Measurements from ENCODE around the gene MOCS1. TPM values are rescaled to one million over a fixed set of nuclear protein-coding genes. Genes with fewer than 3 reads are reported as not detected.
A peak's percentile ranks its signal among the peaks of the same experiment; 100 is the strongest.

Gene MOCS1
- total and polyA plus RNA-seq, 2 experiments from 2014 or later: 12.4 to 18.9 TPM

DNA sequence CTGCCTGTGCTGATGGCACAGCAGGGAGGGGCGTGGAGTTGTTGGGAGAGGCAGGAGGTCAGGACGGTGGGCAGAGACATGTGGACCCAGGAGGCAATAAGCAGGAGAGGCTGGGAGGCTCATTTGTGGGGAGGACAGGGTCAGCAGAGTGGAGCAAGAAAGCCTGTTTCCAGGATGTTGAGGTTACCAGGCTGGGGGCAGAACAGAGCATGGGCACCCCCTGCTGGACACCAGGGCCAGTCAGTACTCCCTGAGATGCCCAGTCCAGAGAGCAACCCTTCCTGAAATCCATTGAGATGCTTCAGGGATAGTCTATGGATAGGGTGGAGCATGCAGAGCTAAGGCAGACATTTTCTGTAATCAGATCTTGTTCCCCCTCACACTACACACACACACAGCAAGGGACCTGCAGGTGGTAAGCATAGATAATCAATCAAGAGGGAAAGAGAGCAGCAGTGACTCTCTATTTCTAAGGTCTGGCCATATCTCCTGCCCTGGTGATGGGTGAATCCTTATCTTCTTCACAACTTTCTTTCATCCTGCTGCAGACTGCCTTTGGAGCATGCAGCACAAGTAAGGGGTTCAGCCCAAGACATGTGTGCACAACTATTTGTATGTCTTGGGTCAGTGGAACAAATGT is 41.7 kb downstream of the MOCS1 start:
- DNase-seq (ENCODE audit: low read depth in 1 of 2, low spot score in 1 of 2): peak; percentile 76 to 87
- Histone ChIP-seq H3K27ac (no peak overlapping the region), H3K9me3 (ENCODE audit: low read depth) (no peaks in the 10 kb centered on the region), H3K27me3 (no peaks in the 10 kb centered on the region), H3K36me3 (no peaks in the 10 kb centered on the region), H3K4me3 (no peak overlapping the region), H3K4me1 (ENCODE audit: low read depth) (peaks cover 7% of the 10 kb centered on the region)
- TF ChIP-seq, protein P1, sequence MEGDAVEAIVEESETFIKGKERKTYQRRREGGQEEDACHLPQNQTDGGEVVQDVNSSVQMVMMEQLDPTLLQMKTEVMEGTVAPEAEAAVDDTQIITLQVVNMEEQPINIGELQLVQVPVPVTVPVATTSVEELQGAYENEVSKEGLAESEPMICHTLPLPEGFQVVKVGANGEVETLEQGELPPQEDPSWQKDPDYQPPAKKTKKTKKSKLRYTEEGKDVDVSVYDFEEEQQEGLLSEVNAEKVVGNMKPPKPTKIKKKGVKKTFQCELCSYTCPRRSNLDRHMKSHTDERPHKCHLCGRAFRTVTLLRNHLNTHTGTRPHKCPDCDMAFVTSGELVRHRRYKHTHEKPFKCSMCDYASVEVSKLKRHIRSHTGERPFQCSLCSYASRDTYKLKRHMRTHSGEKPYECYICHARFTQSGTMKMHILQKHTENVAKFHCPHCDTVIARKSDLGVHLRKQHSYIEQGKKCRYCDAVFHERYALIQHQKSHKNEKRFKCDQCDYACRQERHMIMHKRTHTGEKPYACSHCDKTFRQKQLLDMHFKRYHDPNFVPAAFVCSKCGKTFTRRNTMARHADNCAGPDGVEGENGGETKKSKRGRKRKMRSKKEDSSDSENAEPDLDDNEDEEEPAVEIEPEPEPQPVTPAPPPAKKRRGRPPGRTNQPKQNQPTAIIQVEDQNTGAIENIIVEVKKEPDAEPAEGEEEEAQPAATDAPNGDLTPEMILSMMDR (IDR thresholded peaks at IDR 0.05; ENCODE audit: low read depth, low read length): peak; percentile 88

DNA sequence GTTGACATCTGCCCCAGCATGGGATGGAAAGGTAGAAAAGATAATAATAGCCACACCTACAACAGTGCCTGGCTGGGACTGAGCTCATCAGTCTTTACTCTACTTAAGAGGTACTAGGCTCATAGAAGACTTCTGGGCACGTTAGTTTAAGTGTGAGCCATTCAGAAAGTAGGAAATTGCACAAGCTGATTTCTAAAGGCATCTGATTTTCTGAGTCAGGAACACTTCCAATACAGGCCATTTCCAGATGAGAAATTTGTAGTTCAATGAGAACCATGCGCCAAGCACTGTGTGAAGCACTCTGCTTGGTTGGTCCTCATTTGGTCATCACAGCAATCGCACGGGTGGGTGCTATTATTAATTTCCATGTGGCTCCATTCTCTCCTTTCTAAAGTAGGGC is 42.3 kb downstream of the MOCS1 start:
- Histone ChIP-seq H3K9me3 (ENCODE audit: low read depth) (no peaks in the 10 kb centered on the region), H3K27ac (no peak overlapping the region), H3K4me3 (no peak overlapping the region), H3K36me3 (no peaks in the 10 kb centered on the region), H3K4me1 (ENCODE audit: low read depth) (peaks cover 7% of the 10 kb centered on the region), H3K27me3 (no peaks in the 10 kb centered on the region)
- TF ChIP-seq, protein P1 (IDR thresholded peaks at IDR 0.05; ENCODE audit: low read depth, low read length): no peak
- DNase-seq (ENCODE audit: low read depth in 1 of 2, low spot score in 1 of 2): peak in 1 of 2 donors; percentile 48

- DNase-seq (ENCODE audit: low read depth in 1 of 2, low spot score in 1 of 2): no peak
- Histone ChIP-seq H3K27me3 (no peaks in the 10 kb centered on the region), H3K27ac (no peak overlapping the region), H3K9me3 (ENCODE audit: low read depth) (no peaks in the 10 kb centered on the region), H3K36me3 (no peaks in the 10 kb centered on the region), H3K4me1 (ENCODE audit: low read depth) (peaks cover 7% of the 10 kb centered on the region), H3K4me3 (no peak overlapping the region)
- TF ChIP-seq, protein P1 (IDR thresholded peaks at IDR 0.05; ENCODE audit: low read depth, low read length): no peak
These were observed 42.9 kb downstream of the MOCS1 start for GRCh38 chr6:39891353-39891752.

- Histone ChIP-seq H3K4me3 (no peak overlapping the region), H3K27ac (no peak overlapping the region), H3K36me3 (no peaks in the 10 kb centered on the region), H3K27me3 (no peaks in the 10 kb centered on the region), H3K9me3 (ENCODE audit: low read depth) (no peaks in the 10 kb centered on the region), H3K4me1 (ENCODE audit: low read depth) (peaks cover 7% of the 10 kb centered on the region)
- TF ChIP-seq, protein P1 (IDR thresholded peaks at IDR 0.05; ENCODE audit: low read depth, low read length): no peak
- DNase-seq (ENCODE audit: low read depth in 1 of 2, low spot score in 1 of 2): no peak
These were observed 45.0 kb downstream of the MOCS1 start for GRCh38 chr6:39889229-39889628.

DNA sequence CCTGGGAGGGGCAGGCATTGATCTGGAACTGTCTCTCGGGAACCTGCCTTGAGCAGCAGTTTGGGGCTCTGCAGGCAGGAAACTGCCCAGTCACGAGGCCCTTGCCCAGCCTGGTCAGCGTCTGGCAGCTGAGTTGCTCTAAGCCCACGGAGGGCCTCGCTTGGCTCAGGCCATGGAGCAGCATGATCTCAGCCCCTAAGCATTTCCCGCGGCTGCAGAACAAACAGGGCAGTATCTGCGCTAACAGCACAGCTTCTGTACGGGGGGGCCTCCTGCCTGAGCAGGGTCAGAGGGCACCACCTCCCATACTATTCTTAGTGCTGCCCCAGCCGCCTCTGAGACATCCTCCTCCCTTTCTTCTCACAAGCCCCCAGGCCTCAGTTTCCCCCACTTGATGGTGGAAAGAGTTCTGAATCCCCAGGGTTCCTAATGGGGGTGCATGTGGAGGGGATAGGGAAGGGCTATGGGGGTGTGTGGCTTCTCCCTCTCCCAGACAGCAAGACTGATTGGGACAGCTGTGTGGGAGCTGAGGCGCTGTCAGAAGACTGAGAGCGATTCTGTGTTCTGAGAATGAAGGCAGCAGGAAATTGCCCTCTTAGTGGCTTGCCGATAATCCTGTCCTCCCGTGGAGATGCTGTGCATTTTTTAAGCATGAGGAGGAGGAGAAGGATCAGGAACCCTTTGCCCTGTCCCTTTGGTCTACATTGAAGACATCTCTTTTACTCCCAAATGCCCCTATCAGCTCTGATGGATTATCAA is 46.4 kb downstream of the MOCS1 start:
- TF ChIP-seq, protein P1 (IDR thresholded peaks at IDR 0.05; ENCODE audit: low read depth, low read length): no peak
- no peak overlapping the region for H3K27ac ChIP-seq
- H3K9me3 ChIP-seq (ENCODE audit: low read depth): no peaks in the 10 kb centered on the region
- no peak overlapping the region for H3K4me3 ChIP-seq
- H3K4me1 ChIP-seq (ENCODE audit: low read depth): peaks cover 7% of the 10 kb centered on the region
- peak; percentile 28 to 98 for DNase-seq (ENCODE audit: low read depth in 1 of 2, low spot score in 1 of 2)
- H3K27me3 ChIP-seq: no peaks in the 10 kb centered on the region
- no peaks in the 10 kb centered on the region for H3K36me3 ChIP-seq

All from cardiac muscle cell (in vitro differentiated cells and primary cell).